A673 (cell line): ENCODE measurements around the gene HIPK1. TPM values are rescaled to one million over a fixed set of nuclear protein-coding genes. Genes with fewer than 3 reads are reported as not detected.

Experiments
- BruUV-seq: library from RNA; stranded (reverse); fragments of 400-500 nt; replicated peaks from 2 replicates; lab custom pipeline; 2021; lab: Mats Ljungman, UMichigan
- CTCF ChIA-PET: fragments of 300-600 bp; sonication (Branson Sonifier 250); formaldehyde crosslinking; loops from one replicate; lab custom pipeline; 2022; ENCODE audit warnings: antibody characterized with exemption; lab: Charles Lee
- POLR2A ChIA-PET: fragments of 300-600 bp; sonication (Branson Sonifier 250); formaldehyde crosslinking; loops from one replicate; lab custom pipeline; 2022; ENCODE audit warnings: antibody characterized with exemption; ENCODE audit not compliant: low non-redundant PET; lab: Charles Lee
- DNase-seq: peaks from one replicate; pipeline ENCODE4 v3.0.0-alpha.2; 2015; ENCODE audit warnings: low spot score
- H3K27ac ChIP-seq: fragments of 200-600 bp; sonication (generic); 2 replicates; pipeline ENCODE4 v1.5.1; 2016; ENCODE audit warnings: mixed run types, low read depth, mild to moderate bottlenecking, mixed read lengths, antibody characterized with exemption, low read length; ENCODE audit not compliant: poor library complexity, severe bottlenecking
- H3K27me3 ChIP-seq: fragments of 200-600 bp; sonication (generic); replicated peaks from 2 replicates; pipeline ENCODE4 v1.6.1; 2017; ENCODE audit warnings: mixed run types, low read depth, mild to moderate bottlenecking, mixed read lengths, antibody characterized with exemption, low read length; ENCODE audit not compliant: insufficient read depth, poor library complexity
- H3K36me3 ChIP-seq: fragments of 200-600 bp; sonication (generic); 2 replicates; pipeline ENCODE4 v1.6.1; 2016; ENCODE audit warnings: mixed run types, mild to moderate bottlenecking, mixed read lengths, antibody characterized with exemption, low read length; ENCODE audit not compliant: insufficient read depth, poor library complexity, severe bottlenecking
- H3K4me1 ChIP-seq: fragments of 200-600 bp; sonication (generic); 2 replicates; pipeline ENCODE4 v1.6.1; 2017; ENCODE audit warnings: mixed run types, mild to moderate bottlenecking, mixed read lengths, antibody characterized with exemption, low read length; ENCODE audit not compliant: insufficient read depth, poor library complexity, severe bottlenecking
- H3K4me3 ChIP-seq: fragments of 200-600 bp; sonication (generic); 2 replicates; pipeline ENCODE4 v1.5.1; 2016; ENCODE audit warnings: low read depth, mixed run types, mild to moderate bottlenecking, mixed read lengths, low read length; ENCODE audit not compliant: poor library complexity, severe bottlenecking
- H3K9me3 ChIP-seq: fragments of 200-600 bp; sonication (generic); 2 replicates; pipeline ENCODE4 v1.6.1; 2016; ENCODE audit warnings: mixed run types, low read depth, mild to moderate bottlenecking, mixed read lengths, antibody characterized with exemption, low read length; ENCODE audit not compliant: poor library complexity, severe bottlenecking
- EZH2 ChIP-seq: fragments of 200-600 bp; sonication (generic); IDR thresholded peaks from 2 replicates; pipeline ENCODE4 v1.6.1; 2017; ENCODE audit warnings: borderline replicate concordance, low read depth, mild to moderate bottlenecking, mixed read lengths, antibody characterized with exemption, low read length; ENCODE audit not compliant: poor library complexity, severe bottlenecking
- intact Hi-C: fragments of 100-400 bp; cut with micrococcal nuclease; formaldehyde crosslinking; loops from one replicate; pipeline ENCODE4 v1.10.0; 2022; ENCODE audit not compliant: unreplicated experiment
- total RNA-seq: library from RNA; stranded (reverse); gene quantifications from 2 replicates; pipeline ENCODE4 v1.2.3, GENCODE V29; 2021
- TF ChIP-seq, protein P1 (sequence below): fragments of 300-800, 200-600 bp; sonication (generic); conservative IDR thresholded peaks from 2 replicates; pipeline ENCODE4 v1.5.1; 2017; ENCODE audit warnings: low read depth, mild to moderate bottlenecking, antibody characterized with exemption, low read length, moderate library complexity, mixed read lengths

HIPK1 gene
- total RNA-seq, 1 experiment from 2014 or later = 81.3 TPM

DNA sequence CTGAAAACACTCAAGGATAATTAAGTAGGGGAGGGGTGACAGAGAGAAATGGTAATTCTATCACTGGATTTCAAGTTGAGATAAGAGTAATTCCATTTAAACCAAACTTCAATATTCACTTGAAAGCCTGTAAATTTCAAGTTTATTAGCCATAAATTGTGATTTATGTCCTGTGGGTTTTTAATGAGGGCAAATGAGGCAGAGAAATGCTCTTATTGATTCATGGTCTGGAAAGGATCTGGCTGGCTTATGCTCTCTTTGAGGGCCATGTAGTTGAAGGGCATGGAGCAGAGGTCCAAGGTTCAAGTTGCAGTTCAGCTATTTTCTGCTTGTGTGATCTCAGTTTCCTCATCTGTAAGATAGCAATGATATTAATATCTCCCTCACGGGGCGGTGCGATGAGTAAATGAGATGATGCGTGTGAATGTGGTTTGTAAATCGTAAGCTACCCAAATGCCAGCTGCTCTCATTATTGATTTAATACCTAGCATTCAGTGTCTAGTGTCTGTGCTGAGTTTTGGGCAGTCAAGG is 62.4 kb downstream of the HIPK1 start:
- Histone ChIP-seq H3K27ac (no peak overlapping the region), H3K4me3 (no peak overlapping the region), H3K36me3 (no peaks in the 10 kb centered on the region), H3K9me3 (peaks cover 14% of the 10 kb centered on the region), H3K4me1 (no peaks in the 10 kb centered on the region), H3K27me3 (no peaks in the 10 kb centered on the region)
- DNase-seq = no peak
- no peak for TF ChIP-seq EZH2
- TF ChIP-seq, protein P1, sequence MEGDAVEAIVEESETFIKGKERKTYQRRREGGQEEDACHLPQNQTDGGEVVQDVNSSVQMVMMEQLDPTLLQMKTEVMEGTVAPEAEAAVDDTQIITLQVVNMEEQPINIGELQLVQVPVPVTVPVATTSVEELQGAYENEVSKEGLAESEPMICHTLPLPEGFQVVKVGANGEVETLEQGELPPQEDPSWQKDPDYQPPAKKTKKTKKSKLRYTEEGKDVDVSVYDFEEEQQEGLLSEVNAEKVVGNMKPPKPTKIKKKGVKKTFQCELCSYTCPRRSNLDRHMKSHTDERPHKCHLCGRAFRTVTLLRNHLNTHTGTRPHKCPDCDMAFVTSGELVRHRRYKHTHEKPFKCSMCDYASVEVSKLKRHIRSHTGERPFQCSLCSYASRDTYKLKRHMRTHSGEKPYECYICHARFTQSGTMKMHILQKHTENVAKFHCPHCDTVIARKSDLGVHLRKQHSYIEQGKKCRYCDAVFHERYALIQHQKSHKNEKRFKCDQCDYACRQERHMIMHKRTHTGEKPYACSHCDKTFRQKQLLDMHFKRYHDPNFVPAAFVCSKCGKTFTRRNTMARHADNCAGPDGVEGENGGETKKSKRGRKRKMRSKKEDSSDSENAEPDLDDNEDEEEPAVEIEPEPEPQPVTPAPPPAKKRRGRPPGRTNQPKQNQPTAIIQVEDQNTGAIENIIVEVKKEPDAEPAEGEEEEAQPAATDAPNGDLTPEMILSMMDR = no peak
- CTCF ChIA-PET = no interaction called here
- BruUV-seq = no TSS peak
- intact Hi-C loops = no loop called here
- POLR2A ChIA-PET = interaction anchor here (1.1 kb wide), 1 partner anchor 269 kb away, joined by 4 read pairs; no protein-coding TSS in a partner anchor

DNA sequence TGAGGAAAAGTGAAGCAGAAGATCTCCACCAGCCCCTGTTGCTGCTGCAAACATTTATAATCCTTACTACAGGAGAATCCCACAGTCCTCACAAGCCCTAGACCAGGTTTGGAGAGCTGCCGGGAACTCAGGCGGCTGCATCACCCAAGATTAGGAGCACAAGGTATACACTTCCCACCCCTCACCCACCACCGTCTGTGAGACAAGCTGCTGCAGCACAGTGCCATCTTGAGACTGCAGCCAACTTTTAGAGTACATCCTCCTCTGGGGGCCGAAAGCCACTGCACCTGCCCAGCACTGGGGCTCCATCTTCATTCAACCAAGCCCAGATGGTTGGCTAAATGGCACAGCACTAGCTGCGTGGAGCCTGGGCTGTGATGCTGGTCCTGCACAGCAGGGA is 63.9 kb downstream of the HIPK1 start:
- TF ChIP-seq EZH2 = no peak
- TF ChIP-seq, protein P1 = no peak
- peaks cover 2% of the 10 kb centered on the region for H3K4me1 ChIP-seq
- H3K27me3 ChIP-seq = no peaks in the 10 kb centered on the region
- H3K9me3 ChIP-seq = peaks cover 14% of the 10 kb centered on the region
- H3K36me3 ChIP-seq = no peaks in the 10 kb centered on the region
- BruUV-seq = no TSS peak
- no peak overlapping the region for H3K27ac ChIP-seq
- no peak overlapping the region for H3K4me3 ChIP-seq
- intact Hi-C loops = no loop called here
- ChIA-PET POLR2A (interaction anchor here (0.6 kb wide), 1 partner anchor 1059 kb away, joined by 3 read pairs; no protein-coding TSS in a partner anchor), CTCF (no interaction called here)
- no peak for DNase-seq

DNA sequence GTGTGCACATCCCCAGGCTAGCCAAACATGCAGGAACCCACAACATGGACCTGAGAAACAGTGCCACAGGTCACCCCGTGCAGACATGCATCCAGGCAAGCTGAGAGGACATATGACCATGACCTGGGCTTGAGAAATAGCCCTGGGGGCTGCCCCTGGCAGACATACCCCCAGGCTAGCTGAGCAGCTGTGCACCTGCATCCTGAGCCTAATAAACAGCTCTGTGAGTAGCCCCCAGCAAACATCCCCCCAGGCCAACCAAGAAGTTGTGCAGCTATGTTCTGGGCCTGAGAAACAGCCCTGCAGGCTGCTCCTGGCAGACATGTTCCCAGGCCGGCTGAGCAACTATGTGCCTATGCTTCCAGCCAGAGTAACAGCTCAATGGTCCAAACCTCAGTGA is 64.6 kb downstream of the HIPK1 start:
- TF ChIP-seq, protein P1 = no peak
- no peak for TF ChIP-seq EZH2
- Histone ChIP-seq H3K4me1 (peaks cover 4% of the 10 kb centered on the region), H3K27ac (no peak overlapping the region), H3K27me3 (no peaks in the 10 kb centered on the region), H3K9me3 (peaks cover 14% of the 10 kb centered on the region), H3K36me3 (no peaks in the 10 kb centered on the region), H3K4me3 (no peak overlapping the region)
- POLR2A ChIA-PET = interaction anchor here (0.6 kb wide), 1 partner anchor 1058 kb away, joined by 3 read pairs; no protein-coding TSS in a partner anchor
- CTCF ChIA-PET = no interaction called here
- intact Hi-C loops = no loop called here
- no peak for DNase-seq
- BruUV-seq = no TSS peak
